Fibroblast of peridontal ligament (primary cell): Measurements from ENCODE around the gene GZMM.

Experiments
- DNase-seq: peaks from one replicate; pipeline ENCODE4 v3.0.0-alpha.2; 2010; ENCODE audit errors: extremely low read depth

The GZMM gene

GRCh38 chr19:535017-535835 is 8.6 kb upstream of the GZMM start:
- no peak for DNase-seq

GRCh38 chr19:536031-536880 is 7.6 kb upstream of the GZMM start:
- DNase-seq = no peak

- no peak for DNase-seq
Observed at GRCh38 chr19:536881-537404, 6.9 kb upstream of the GZMM start.

- no peak for DNase-seq
Observed at GRCh38 chr19:538641-539428, 5.0 kb upstream of the GZMM start.

- DNase-seq = no peak
Observed at GRCh38 chr19:539429-540030, 4.3 kb upstream of the GZMM start.

- DNase-seq = no peak
Observed at GRCh38 chr19:540867-541637, 2.8 kb upstream of the GZMM start.

GRCh38 chr19:541699-542098 is 2.2 kb upstream of the GZMM start:
- DNase-seq = no peak

- DNase-seq = no peak
Observed at GRCh38 chr19:542173-542866, 1.5 kb upstream of the GZMM start.

GRCh38 chr19:547117-547516 is 3.3 kb downstream of the GZMM start:
- no peak for DNase-seq

GRCh38 chr19:547836-548720 is 4.2 kb downstream of the GZMM start:
- DNase-seq = no peak

GRCh38 chr19:548886-549830 is 5.3 kb downstream of the GZMM start:
- DNase-seq = no peak

GRCh38 chr19:554817-555216 is 11.0 kb downstream of the GZMM start:
- no peak for DNase-seq

GRCh38 chr19:555474-555808 is 11.6 kb downstream of the GZMM start:
- DNase-seq = no peak

GRCh38 chr19:556611-557382 is 12.9 kb downstream of the GZMM start:
- DNase-seq = no peak

GRCh38 chr19:558770-559439 is 15.1 kb downstream of the GZMM start:
- DNase-seq = no peak

GRCh38 chr19:560121-560520 is 16.3 kb downstream of the GZMM start:
- DNase-seq = no peak

- DNase-seq = no peak
Observed at GRCh38 chr19:566403-566802, 22.6 kb downstream of the GZMM start.
